B cell (primary cell): ENCODE data around the gene CEP85.

Experiments used
- CTCF ChIP-seq: fragments of 200-600 bp; IDR thresholded peaks from one replicate; pipeline ENCODE4 v1.8.0; 2022; ENCODE audit warnings: antibody characterized with exemption, mild to moderate bottlenecking
- EZH2 ChIP-seq: IDR thresholded peaks from 2 replicates; pipeline ENCODE4 v1.6.1; 2012; ENCODE audit warnings: borderline replicate concordance, low read depth, mild to moderate bottlenecking, moderate library complexity, low read length; ENCODE audit not compliant: insufficient read depth, poor library complexity, severe bottlenecking

DNA sequence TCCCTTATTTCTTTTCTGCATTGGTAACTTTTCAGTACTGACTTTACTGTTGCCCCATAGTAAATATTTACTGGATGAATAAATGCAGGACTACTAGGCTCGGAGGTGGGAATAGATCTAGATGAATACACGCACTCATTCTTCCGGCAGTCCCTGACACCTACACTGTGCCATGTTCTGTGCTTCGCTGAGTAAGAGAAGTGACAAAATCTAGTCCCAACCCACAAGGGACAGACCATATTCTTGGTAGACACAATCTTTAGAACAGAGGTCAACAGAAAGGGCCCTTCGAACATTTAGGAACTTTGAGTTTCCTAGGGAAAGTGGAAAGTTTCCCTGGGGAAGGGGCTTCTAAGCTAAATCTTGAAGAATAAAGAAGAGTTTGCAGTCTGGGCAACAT, 80.5 kb downstream of the CEP85 start:
- no peak for TF ChIP-seq CTCF
- no peak for TF ChIP-seq EZH2
